GM12873 (cell line): ENCODE results near the gene ADAM19.
A peak's percentile ranks its signal among the peaks of the same experiment; 100 is the strongest.

Experiments
- TF ChIP-seq, protein P1 (sequence below): IDR thresholded peaks from 2 replicates; pipeline ENCODE4 v1.5.1; 2012; ENCODE audit warnings: low read depth, mild to moderate bottlenecking, moderate library complexity, low read length, control low read depth; ENCODE audit not compliant: insufficient read depth; ENCODE audit errors: missing control alignments

Gene ADAM19

DNA sequence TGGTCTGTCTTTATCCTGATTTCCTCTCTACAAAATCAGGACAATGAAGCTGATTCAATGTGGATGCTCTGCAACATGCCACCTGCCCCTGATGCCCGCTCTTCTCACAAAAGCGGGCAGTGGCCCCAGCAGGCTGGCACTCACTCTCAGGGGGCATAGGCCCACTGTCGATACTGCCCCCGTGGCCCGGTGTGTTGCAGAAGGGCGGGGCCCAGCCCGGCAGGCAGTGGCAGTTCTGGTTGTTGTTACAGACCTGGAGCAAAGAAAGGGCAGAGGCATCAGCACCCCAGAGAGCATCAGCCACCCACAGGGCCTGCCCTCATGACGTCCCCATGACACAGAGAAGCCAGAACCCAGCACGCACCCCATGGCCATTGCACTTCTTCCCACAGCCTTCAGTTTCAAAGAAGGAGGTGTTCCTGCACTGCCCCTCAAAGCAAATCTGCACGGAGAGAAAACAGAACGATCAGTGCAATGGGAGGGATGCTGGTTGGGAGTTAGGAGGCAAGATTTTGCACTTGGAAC, 84.0 kb downstream of the ADAM19 start:
- TF ChIP-seq, protein P1, sequence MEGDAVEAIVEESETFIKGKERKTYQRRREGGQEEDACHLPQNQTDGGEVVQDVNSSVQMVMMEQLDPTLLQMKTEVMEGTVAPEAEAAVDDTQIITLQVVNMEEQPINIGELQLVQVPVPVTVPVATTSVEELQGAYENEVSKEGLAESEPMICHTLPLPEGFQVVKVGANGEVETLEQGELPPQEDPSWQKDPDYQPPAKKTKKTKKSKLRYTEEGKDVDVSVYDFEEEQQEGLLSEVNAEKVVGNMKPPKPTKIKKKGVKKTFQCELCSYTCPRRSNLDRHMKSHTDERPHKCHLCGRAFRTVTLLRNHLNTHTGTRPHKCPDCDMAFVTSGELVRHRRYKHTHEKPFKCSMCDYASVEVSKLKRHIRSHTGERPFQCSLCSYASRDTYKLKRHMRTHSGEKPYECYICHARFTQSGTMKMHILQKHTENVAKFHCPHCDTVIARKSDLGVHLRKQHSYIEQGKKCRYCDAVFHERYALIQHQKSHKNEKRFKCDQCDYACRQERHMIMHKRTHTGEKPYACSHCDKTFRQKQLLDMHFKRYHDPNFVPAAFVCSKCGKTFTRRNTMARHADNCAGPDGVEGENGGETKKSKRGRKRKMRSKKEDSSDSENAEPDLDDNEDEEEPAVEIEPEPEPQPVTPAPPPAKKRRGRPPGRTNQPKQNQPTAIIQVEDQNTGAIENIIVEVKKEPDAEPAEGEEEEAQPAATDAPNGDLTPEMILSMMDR = no peak

DNA sequence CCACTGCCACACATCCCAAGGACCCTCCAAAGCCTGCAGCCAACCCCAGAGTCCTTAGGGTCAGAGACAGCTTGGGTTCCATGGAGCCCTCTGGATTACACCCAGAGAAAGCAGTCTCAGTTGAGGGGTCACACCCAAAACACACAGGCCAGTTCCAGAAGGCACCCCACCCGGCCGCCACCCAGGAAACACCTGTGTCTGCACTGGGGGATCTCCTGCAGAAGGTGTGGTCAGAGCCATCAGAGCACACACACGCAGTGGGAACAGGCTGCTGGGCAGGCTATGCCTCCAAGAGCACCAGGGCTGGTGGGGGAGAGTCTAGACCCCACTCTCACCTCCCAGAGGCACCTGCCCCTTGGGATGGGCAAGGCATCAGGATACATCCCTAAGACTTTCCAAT, 88.2 kb downstream of the ADAM19 start:
- TF ChIP-seq, protein P1 = no peak

DNA sequence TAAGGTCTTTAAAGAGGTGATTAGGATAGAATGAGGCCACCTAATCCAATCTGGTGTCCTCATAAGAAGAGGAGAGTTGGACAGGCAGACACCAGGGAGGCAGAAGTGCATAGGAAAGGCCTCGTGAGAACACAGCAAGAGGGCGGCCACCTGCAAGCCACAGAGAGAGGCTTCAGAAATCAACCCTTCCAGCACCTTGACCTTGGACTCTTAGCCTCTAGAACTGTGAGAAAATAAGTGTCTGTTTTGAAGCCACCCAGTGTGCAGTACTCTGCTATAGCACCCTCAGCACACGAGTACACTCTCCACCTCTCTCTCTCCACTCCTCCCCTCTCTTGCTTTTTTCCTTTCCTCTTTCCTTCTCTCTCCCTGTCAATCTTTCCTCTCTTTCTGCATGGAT, 88.7 kb downstream of the ADAM19 start:
- TF ChIP-seq, protein P1 = peak; percentile 16

DNA sequence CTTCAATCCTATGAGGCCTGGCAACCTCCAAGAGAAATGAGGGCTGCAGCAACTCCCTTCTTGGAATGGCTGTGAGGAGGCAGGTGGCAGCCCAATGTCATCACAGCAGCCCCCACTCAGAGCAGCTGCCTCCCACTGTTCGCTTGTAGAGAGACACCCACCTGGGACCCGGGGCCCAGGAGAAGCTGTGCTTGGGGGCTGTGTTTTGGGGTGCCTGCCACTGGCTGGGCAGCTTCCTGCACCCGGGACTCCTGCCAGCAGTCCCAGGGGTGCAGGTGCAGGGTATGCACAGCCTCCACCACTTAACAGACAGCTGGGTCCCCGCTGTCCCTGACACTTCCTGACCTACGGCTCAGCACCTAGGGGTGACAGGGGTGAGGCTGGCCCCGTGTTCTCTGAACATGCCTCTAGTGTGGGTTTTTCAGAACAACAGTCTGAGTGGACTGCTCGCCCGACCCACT, 89.3 kb downstream of the ADAM19 start:
- TF ChIP-seq, protein P1 = no peak

DNA sequence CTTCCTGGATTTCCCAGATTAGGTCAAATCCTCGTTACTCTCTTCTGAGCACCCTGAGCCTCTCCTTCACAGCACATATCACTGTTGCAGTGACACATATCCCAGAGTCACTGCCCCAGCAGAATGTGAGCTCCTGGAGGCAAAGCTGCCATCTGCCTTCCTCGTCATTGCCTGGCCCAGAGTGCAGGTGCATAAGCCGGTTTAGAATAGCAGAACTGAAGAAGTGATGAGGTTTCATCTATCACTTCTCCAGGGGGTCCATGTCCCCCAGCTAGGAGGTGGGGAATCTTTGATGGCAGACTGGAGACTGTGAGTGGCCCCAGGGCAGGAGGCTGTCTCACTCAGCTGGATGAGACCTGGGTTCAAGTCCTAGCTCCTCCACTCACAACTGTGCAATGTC, 89.8 kb downstream of the ADAM19 start:
- TF ChIP-seq, protein P1 = no peak

DNA sequence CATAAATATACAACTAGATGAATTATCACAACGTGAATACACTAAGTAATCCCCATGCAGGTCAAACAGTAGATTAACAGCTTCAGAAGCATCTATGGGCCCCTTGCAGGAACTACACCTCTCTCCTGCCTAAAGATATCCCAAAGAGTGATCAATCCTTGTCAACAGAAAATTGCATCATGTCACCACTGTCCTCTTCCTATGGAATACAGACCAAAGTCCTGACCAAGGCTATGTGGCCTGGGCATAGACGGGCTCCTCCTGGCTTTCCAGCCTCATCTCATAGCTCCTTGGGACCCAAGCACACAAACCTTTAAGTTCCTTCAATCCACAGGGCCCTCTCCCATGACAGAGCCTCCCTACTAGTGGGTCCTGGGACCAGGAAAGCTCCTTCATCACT, 90.2 kb downstream of the ADAM19 start:
- TF ChIP-seq, protein P1 = no peak

DNA sequence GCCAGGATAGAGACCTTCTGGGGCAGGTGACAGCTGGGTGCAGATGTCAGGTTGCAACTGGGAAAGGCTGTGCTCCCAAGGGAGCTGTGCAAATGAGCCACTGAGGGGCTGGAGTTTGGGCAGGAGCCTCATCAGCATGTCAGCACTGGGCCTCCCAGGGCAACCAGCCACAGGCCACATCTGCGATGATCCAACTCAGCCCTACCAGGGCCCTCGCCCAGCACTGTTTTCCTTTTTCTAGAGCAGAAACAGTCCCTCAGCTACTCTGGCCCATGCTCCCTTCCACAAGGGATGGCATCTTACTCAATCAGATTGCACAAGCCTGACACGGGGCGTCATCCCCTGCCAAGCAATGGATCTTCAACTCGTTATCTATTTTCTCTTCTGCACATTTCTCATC, 90.8 kb downstream of the ADAM19 start:
- TF ChIP-seq, protein P1 = no peak
